Upper lobe of left lung (tissue), 6 donors: ENCODE data around the gene KCNMB1. TPM values are rescaled to one million over a fixed set of nuclear protein-coding genes. Genes with fewer than 3 reads are reported as not detected.

Experiments
- ATAC-seq, 2 donors: fragments of 200-7000 bp; cut with Tn5 transposase; one replicate each; pipeline ENCODE4 v1.9.1; 2022; ENCODE audit warnings: mild to moderate bottlenecking in 2 of 2, moderate library complexity in 2 of 2; ENCODE audit not compliant: low FRiP score in 2 of 2
- DNase-seq, 2 donors: peaks; one replicate each; pipeline ENCODE4 v3.0.0-alpha.2; 2019 to 2020
- H3K27ac ChIP-seq, 4 donors: fragments of 200-600 bp; sonication (generic); one replicate each; pipeline ENCODE4 v1.5.1; 2016 to 2019
- H3K27me3 ChIP-seq, 4 donors: fragments of 200-600 bp; sonication (generic); one replicate each; pipeline ENCODE4 v1.5.1; 2017 to 2019
- H3K36me3 ChIP-seq, 4 donors: fragments of 200-600 bp; sonication (generic); one replicate each; pipeline ENCODE4 v1.5.1; 2016 to 2019
- H3K4me1 ChIP-seq, 4 donors: fragments of 200-600 bp; sonication (generic); one replicate each; pipeline ENCODE4 v1.5.1; 2018 to 2019
- H3K4me3 ChIP-seq, 4 donors: fragments of 200-600 bp; sonication (generic); one replicate each; pipeline ENCODE4 v1.5.1; 2017 to 2019; ENCODE audit warnings: mild to moderate bottlenecking in 2 of 4, moderate library complexity in 1 of 4
- H3K9me3 ChIP-seq, 4 donors: fragments of 200-600 bp; sonication (generic); one replicate each; pipeline ENCODE4 v1.5.1; 2018 to 2019
- CTCF ChIP-seq, 6 experiments: fragments of 450-650 bp in 4 of 6; fragments of 200-600 bp in 2 of 6; sonication (generic) in 2 of 6; IDR thresholded peaks; one replicate each; pipeline ENCODE4 v1.5.1; 2016 to 2019; ENCODE audit warnings: antibody characterized with exemption in 6 of 6
- EP300 ChIP-seq, 4 donors: sonication (generic); formaldehyde crosslinking; IDR thresholded peaks; one replicate each; pipeline ENCODE4 v1.5.1; 2017; ENCODE audit warnings: antibody characterized with exemption in 4 of 4, control low read depth in 2 of 4
- POLR2A ChIP-seq, 4 donors: fragments of 450-650 bp; IDR thresholded peaks; one replicate each; pipeline ENCODE4 v1.5.1; 2016 to 2017; ENCODE audit warnings: antibody characterized with exemption in 4 of 4, mild to moderate bottlenecking in 2 of 4
- POLR2AphosphoS5 ChIP-seq, 2 donors: sonication (generic); formaldehyde crosslinking; IDR thresholded peaks; one replicate each; pipeline ENCODE4 v1.5.1; 2017; ENCODE audit warnings: antibody characterized with exemption in 2 of 2
- WGBS, 2 donors: methylation state at CpG; one replicate each; pipeline ENCODE4 v1.1.5; 2017 to 2018; 5-methylcytosine and 5-hydroxymethylcytosine counted together
- total RNA-seq, 6 donors: library from RNA; depleted of rRNA in 4 of 6; stranded (reverse); fragments of >200 nt in 4 of 6; gene quantifications; one replicate each; pipeline versions ENCODE4 v1.1.0 to v1.2.1, GENCODE V29; 2016 to 2021
- donor health status: DM: no; HTN: no; CAD: no; lungs with moderate emphysema.
- donor health status: DM: no; HTN: yes; CAD: no; lungs with severe emphysema.

The KCNMB1 gene
- total RNA-seq, 6 donors from 2014 or later, result 1.1 to 5.3 (median 2.0) TPM

- no peak for ATAC-seq
- no peak overlapping the region for H3K27ac ChIP-seq
- TF ChIP-seq EP300 (IDR thresholded peaks at IDR 0.05) (no peak), CTCF (IDR thresholded peaks at IDR 0.05) (no peak)
- H3K4me1 ChIP-seq, result peaks cover 0 to 5% (median 5%) of the 10 kb centered on the region in 4 donors
- no peak for DNase-seq
- no peaks in the 10 kb centered on the region for H3K36me3 ChIP-seq
- no peak overlapping the region for H3K4me3 ChIP-seq
- no peaks in the 10 kb centered on the region for H3K9me3 ChIP-seq
- no peaks in the 10 kb centered on the region for H3K27me3 ChIP-seq
- 94 to 99% methylated on average over 4 of the region's 4 CpGs for WGBS, 2 donors
Observed at GRCh38 chr5:170424629-170425028, 35.5 kb upstream of the KCNMB1 start.

- H3K36me3 ChIP-seq, result no peaks in the 10 kb centered on the region
- 77 to 83% methylated on average over 7 of the region's 7 CpGs for WGBS, 2 donors
- H3K27me3 ChIP-seq, result no peaks in the 10 kb centered on the region
- no peaks in the 10 kb centered on the region for H3K9me3 ChIP-seq
- DNase-seq, result no peak
- H3K4me1 ChIP-seq, result peaks cover 0 to 5% (median 5%) of the 10 kb centered on the region in 4 donors
- no peak overlapping the region for H3K4me3 ChIP-seq
- TF ChIP-seq POLR2AphosphoS5 (IDR thresholded peaks at IDR 0.05), result no peak
- TF ChIP-seq POLR2A (IDR thresholded peaks at IDR 0.05), result no peak
- TF ChIP-seq CTCF (IDR thresholded peaks at IDR 0.05), result no peak
- no peak for TF ChIP-seq EP300 (IDR thresholded peaks at IDR 0.05)
- ATAC-seq, result no peak
- H3K27ac ChIP-seq, result no peak overlapping the region
Observed at GRCh38 chr5:170423692-170424091, 34.5 kb upstream of the KCNMB1 start.

GRCh38 chr5:170421826-170422225, 32.7 kb upstream of the KCNMB1 start:
- no peak overlapping the region for H3K27ac ChIP-seq
- no peak overlapping the region for H3K4me3 ChIP-seq
- TF ChIP-seq EP300 (IDR thresholded peaks at IDR 0.05) (no peak), CTCF (IDR thresholded peaks at IDR 0.05) (no peak), POLR2AphosphoS5 (IDR thresholded peaks at IDR 0.05) (no peak), POLR2A (IDR thresholded peaks at IDR 0.05) (no peak)
- H3K27me3 ChIP-seq, result no peaks in the 10 kb centered on the region
- H3K36me3 ChIP-seq, result no peaks in the 10 kb centered on the region
- H3K4me1 ChIP-seq, result peaks cover 0 to 5% (median 5%) of the 10 kb centered on the region in 4 donors
- ATAC-seq (no peak), DNase-seq (no peak)
- no peaks in the 10 kb centered on the region for H3K9me3 ChIP-seq
- WGBS, 2 donors, result 57 to 61% methylated on average over 2 of the region's 2 CpGs

GRCh38 chr5:170420806-170421412, 31.7 kb upstream of the KCNMB1 start:
- H3K27ac ChIP-seq, result no peak overlapping the region
- no peak for TF ChIP-seq POLR2A (IDR thresholded peaks at IDR 0.05)
- no peak for TF ChIP-seq POLR2AphosphoS5 (IDR thresholded peaks at IDR 0.05)
- peak; percentile 59 to 78 (median 66) for TF ChIP-seq CTCF (IDR thresholded peaks at IDR 0.05)
- DNase-seq, result peak in 1 of 2 donors; percentile 44
- peak; percentile 60 to 81 for ATAC-seq
- H3K27me3 ChIP-seq, result no peaks in the 10 kb centered on the region
- H3K9me3 ChIP-seq, result no peaks in the 10 kb centered on the region
- no peaks in the 10 kb centered on the region for H3K36me3 ChIP-seq
- peaks cover 0 to 5% (median 5%) of the 10 kb centered on the region in 4 donors for H3K4me1 ChIP-seq
- 22% methylated on average over 9 of the region's 9 CpGs for WGBS, 2 donors
- no peak overlapping the region for H3K4me3 ChIP-seq

GRCh38 chr5:170419643-170420042, 30.5 kb upstream of the KCNMB1 start:
- ATAC-seq (no peak), DNase-seq (no peak)
- H3K4me1 ChIP-seq, result peaks cover 0 to 5% (median 5%) of the 10 kb centered on the region in 4 donors
- H3K36me3 ChIP-seq, result no peaks in the 10 kb centered on the region
- TF ChIP-seq CTCF (IDR thresholded peaks at IDR 0.05), result no peak
- TF ChIP-seq POLR2A (IDR thresholded peaks at IDR 0.05), result no peak
- no peak for TF ChIP-seq EP300 (IDR thresholded peaks at IDR 0.05)
- no peak for TF ChIP-seq POLR2AphosphoS5 (IDR thresholded peaks at IDR 0.05)
- WGBS, 2 donors, result 70 to 74% methylated on average over 6 of the region's 6 CpGs
- no peaks in the 10 kb centered on the region for H3K27me3 ChIP-seq
- no peaks in the 10 kb centered on the region for H3K9me3 ChIP-seq
- no peak overlapping the region for H3K4me3 ChIP-seq
- H3K27ac ChIP-seq, result no peak overlapping the region
